Coronary artery (tissue), 2 donors: ENCODE measurements around the gene NCOA1.
A peak's percentile ranks its signal among the peaks of the same experiment; 100 is the strongest.

Experiments
- DNase-seq: peaks from one replicate; pipeline ENCODE4 v3.0.0-alpha.2; 2017; ENCODE audit warnings: low spot score
- H3K27ac ChIP-seq, 2 donors: fragments of 200-600 bp; sonication (generic); one replicate each; pipeline ENCODE4 v1.5.1; 2016 to 2019
- H3K4me3 ChIP-seq: fragments of 200-600 bp; sonication (generic); 2 replicates; pipeline ENCODE4 v1.5.1; 2016; ENCODE audit warnings: mild to moderate bottlenecking, moderate library complexity
- CTCF ChIP-seq: fragments of 200-600 bp; sonication (generic); IDR thresholded peaks from one replicate; pipeline ENCODE4 v1.5.1; 2019; ENCODE audit warnings: antibody characterized with exemption

The NCOA1 gene

GRCh38 chr2:24490690-24491541 is at the start of gene NCOA1:
Gene NCOA1, plus strand, starts transcription at chr2:24491254. Its CDS starts 167,424 bp downstream, at chr2:24658678.
- DNase-seq, result peak; percentile 93
- peak within 1 kb of the TSS; percentile 99 for H3K4me3 ChIP-seq
- TF ChIP-seq CTCF, result no peak
- peak within 1 kb of the TSS; percentile 78 to 97 for H3K27ac ChIP-seq

- no peak overlapping the region for H3K27ac ChIP-seq
- no peak for TF ChIP-seq CTCF
- no peak for DNase-seq
- H3K4me3 ChIP-seq, result no peak overlapping the region
Measured at GRCh38 chr2:24448797-24449196, 42.3 kb upstream of the NCOA1 start.

- TF ChIP-seq CTCF, result no peak
- no peak overlapping the region for H3K4me3 ChIP-seq
- H3K27ac ChIP-seq, result no peak overlapping the region
- no peak for DNase-seq
Measured at GRCh38 chr2:24449344-24449743, 41.7 kb upstream of the NCOA1 start.

DNA sequence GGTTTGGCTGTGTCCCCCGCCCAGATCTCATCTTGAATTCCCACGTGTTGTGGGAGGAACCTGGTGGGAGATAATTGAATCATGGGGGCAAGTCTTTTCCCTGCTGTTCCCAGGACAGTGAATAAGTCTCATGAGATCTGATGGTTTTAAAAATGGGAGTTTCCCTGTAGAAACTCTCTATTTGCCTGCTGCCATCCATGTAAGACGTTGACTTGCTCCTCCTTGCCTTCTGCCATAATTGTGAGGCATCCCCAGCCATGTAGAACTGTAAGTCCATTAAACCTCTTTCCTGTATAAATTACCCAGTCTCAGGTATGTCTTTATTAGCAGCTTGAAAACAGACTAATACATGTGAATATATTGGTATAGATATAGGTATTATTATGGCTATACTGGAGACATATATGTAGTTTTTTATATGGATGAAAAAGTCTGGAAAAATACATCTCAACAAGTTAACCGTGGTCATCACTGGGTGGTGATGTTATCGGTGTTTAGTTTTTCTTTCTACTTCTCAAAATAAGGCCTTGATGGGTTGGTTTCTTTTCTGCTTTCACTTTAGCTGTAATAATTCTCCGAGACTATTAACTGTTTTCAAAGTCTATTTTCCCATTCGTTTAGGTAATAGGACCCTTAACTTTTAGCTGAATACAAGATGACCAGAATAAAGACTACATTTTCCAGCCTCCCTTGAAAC is 39.1 kb upstream of the NCOA1 start:
- no peak for TF ChIP-seq CTCF
- DNase-seq, result no peak
- no peak overlapping the region for H3K27ac ChIP-seq
- H3K4me3 ChIP-seq, result peak overlapping the region; percentile 32

DNA sequence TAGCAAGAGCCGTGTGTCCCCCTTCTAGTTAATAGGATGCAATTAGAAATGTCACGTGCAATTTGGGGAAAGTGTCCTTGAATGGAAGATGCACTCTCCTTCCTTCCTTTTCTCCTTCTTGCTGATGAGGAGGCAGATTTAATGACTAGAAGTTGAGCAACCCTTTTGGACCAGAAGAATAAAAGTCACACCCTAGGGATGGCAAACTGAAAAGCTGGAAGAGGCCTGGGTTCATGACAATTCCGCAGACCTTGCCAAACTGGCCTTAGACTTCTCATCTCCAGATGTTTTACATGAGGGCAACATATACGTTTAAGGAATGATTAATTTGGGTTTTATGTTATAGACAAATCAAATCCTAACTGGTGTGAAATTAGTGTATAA is 38.6 kb upstream of the NCOA1 start:
- no peak for DNase-seq

DNA sequence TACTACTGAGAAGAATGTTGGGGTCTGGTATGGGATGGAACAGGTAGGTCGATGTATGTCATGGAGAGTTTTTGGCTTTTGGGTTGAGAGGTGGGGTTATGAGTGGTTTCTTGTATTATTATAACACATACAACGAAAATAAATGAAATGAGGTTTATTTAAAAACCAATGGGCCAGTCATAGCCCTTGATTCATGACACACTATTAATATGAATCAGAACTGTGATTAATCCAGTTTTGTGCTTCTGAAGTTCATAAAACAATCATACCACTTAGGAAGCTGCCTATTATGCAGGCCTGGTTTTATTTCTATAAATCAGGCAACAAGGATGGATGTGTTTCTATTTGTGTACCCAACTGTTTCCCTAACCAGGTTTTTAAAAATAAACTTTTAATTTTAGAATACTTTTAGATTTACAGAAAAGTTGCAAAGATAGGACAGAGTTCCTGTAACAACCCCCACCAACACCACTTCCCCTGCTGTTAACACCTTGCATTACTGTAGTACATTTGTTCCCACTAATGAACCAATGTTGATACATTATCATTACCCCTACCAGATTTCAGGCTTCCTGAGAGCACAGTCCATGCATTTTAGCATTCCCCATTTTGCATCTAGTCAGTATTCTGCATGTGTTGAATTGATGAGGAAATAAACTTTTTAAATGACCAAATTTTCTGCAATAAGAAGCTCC is 37.5 kb upstream of the NCOA1 start:
- H3K27ac ChIP-seq, result peak overlapping the region in 1 of 2 donors; percentile 12
- no peak for DNase-seq
- TF ChIP-seq CTCF, result no peak
- H3K4me3 ChIP-seq, result peak overlapping the region; percentile 62

More for the DNA sequence above, 38.6 kb upstream of the NCOA1 start:
- peak overlapping the region; percentile 32 for H3K4me3 ChIP-seq
- TF ChIP-seq CTCF, result no peak
- H3K27ac ChIP-seq, result no peak overlapping the region
